Esophagus muscularis mucosa (tissue), 4 donors: ENCODE data around the gene SIDT1. TPM values are rescaled to one million over a fixed set of nuclear protein-coding genes. Genes with fewer than 3 reads are reported as not detected.

Source experiments
- DNase-seq: peaks from one replicate; pipeline ENCODE4 v3.0.0-alpha.2; 2017; ENCODE audit errors: extremely low spot score
- H3K27ac ChIP-seq, 4 donors: fragments of 200-600 bp; sonication (generic); replicated peaks in 1 of 4; 1 replicate in 3 of 4; 2 replicates in 1 of 4; pipeline ENCODE4 v1.5.1; 2016 to 2019; ENCODE audit warnings: mild to moderate bottlenecking in 1 of 4
- H3K27me3 ChIP-seq, 4 donors: fragments of 200-600 bp; sonication (generic); one replicate each; pipeline versions ENCODE4 v1.5.1 to v1.6.0; 2016 to 2019
- H3K36me3 ChIP-seq, 4 donors: fragments of 200-600 bp; sonication (generic); one replicate each; pipeline ENCODE4 v1.5.1; 2016 to 2019
- H3K4me1 ChIP-seq, 4 donors: fragments of 200-600 bp; sonication (generic); one replicate each; pipeline ENCODE4 v1.5.1; 2016 to 2019
- H3K4me3 ChIP-seq, 4 donors: fragments of 200-600 bp; sonication (generic); 1 replicate in 2 of 4; 2 replicates in 2 of 4; pipeline ENCODE4 v1.5.1; 2016 to 2019; ENCODE audit warnings: mild to moderate bottlenecking in 4 of 4, moderate library complexity in 1 of 4
- H3K9me3 ChIP-seq, 4 donors: fragments of 200-600 bp; sonication (generic); 1 replicate in 3 of 4; 2 replicates in 1 of 4; pipeline ENCODE4 v1.5.1; 2016 to 2019
- CTCF ChIP-seq, 3 experiments: fragments of 200-600 bp in 2 of 3; fragments of 450-650 bp in 1 of 3; sonication (generic) in 2 of 3; IDR thresholded peaks; one replicate each; pipeline ENCODE4 v1.5.1; 2017 to 2019; ENCODE audit warnings: antibody characterized with exemption in 3 of 3, mild to moderate bottlenecking in 2 of 3, moderate library complexity in 1 of 3
- EP300 ChIP-seq: sonication (generic); formaldehyde crosslinking; IDR thresholded peaks from one replicate; pipeline ENCODE4 v1.6.1; 2017; ENCODE audit warnings: antibody characterized with exemption
- POLR2A ChIP-seq: fragments of 450-650 bp; IDR thresholded peaks from one replicate; pipeline ENCODE4 v1.6.1; 2017; ENCODE audit warnings: antibody characterized with exemption, moderate library complexity, mild to moderate bottlenecking, low read depth
- POLR2AphosphoS5 ChIP-seq, 2 donors: sonication (generic); formaldehyde crosslinking; IDR thresholded peaks; one replicate each; pipeline ENCODE4 v1.6.1; 2017; ENCODE audit warnings: antibody characterized with exemption in 2 of 2
- WGBS: methylation state at CpG from one replicate; pipeline ENCODE4 v1.1.5; 2018; 5-methylcytosine and 5-hydroxymethylcytosine counted together
- intact Hi-C: fragments of 100-400 bp; cut with DNase I; formaldehyde crosslinking; loops from one replicate; pipeline ENCODE4 v1.15.1; 2023
- total RNA-seq, 4 donors: library from RNA; depleted of rRNA; stranded (reverse); fragments of >200 nt; gene quantifications; one replicate each; pipeline versions ENCODE4 v1.1.0 to v1.2.1, GENCODE V29; 2016

Gene SIDT1
- total RNA-seq, 4 donors from 2014 or later, result 1.2 to 3.8 (median 1.9) TPM

- Histone ChIP-seq H3K36me3 (no peaks in the 10 kb centered on the region), H3K27ac (no peak overlapping the region), H3K9me3 (no peaks in the 10 kb centered on the region), H3K4me1 (no peaks in the 10 kb centered on the region), H3K4me3 (no peak overlapping the region), H3K27me3 (peaks cover 0 to 5% (median 0%) of the 10 kb centered on the region in 4 donors)
- DNase-seq, result peak; percentile 86
- WGBS, result 50% methylated on average over 4 of the region's 4 CpGs
- no peak for TF ChIP-seq POLR2A
- no peak for TF ChIP-seq EP300
- TF ChIP-seq POLR2AphosphoS5 (IDR thresholded peaks at IDR 0.05), result no peak
- TF ChIP-seq CTCF (IDR thresholded peaks at IDR 0.05), result no peak
- intact Hi-C loops, result loop anchor here (5.0 kb wide), 1 partner anchor 83 kb away; no protein-coding TSS in a partner anchor
Measured at GRCh38 chr3:113575206-113575605, 42.9 kb downstream of the SIDT1 start.

- Histone ChIP-seq H3K4me3 (no peak overlapping the region), H3K27ac (no peak overlapping the region), H3K4me1 (no peaks in the 10 kb centered on the region), H3K27me3 (no peaks in the 10 kb centered on the region), H3K36me3 (no peaks in the 10 kb centered on the region), H3K9me3 (no peaks in the 10 kb centered on the region)
- WGBS, result 45% methylated on average over 1 of the region's 1 CpG
- DNase-seq, result no peak
- no peak for TF ChIP-seq EP300
- TF ChIP-seq POLR2A, result no peak
- TF ChIP-seq CTCF (IDR thresholded peaks at IDR 0.05), result no peak
- no peak for TF ChIP-seq POLR2AphosphoS5 (IDR thresholded peaks at IDR 0.05)
- intact Hi-C loops, result no loop called here
Measured at GRCh38 chr3:113585228-113585627, 52.9 kb downstream of the SIDT1 start.

- Histone ChIP-seq H3K27me3 (no peaks in the 10 kb centered on the region), H3K4me1 (no peaks in the 10 kb centered on the region), H3K4me3 (no peak overlapping the region), H3K27ac (no peak overlapping the region), H3K9me3 (no peaks in the 10 kb centered on the region), H3K36me3 (no peaks in the 10 kb centered on the region)
- intact Hi-C loops, result no loop called here
- 79% methylated on average over 3 of the region's 3 CpGs for whole genome bisulfite sequencing
- no peak for TF ChIP-seq POLR2A
- TF ChIP-seq CTCF (IDR thresholded peaks at IDR 0.05), result no peak
- no peak for TF ChIP-seq POLR2AphosphoS5 (IDR thresholded peaks at IDR 0.05)
- no peak for TF ChIP-seq EP300
- DNase-seq, result no peak
Measured at GRCh38 chr3:113585720-113586119, 53.4 kb downstream of the SIDT1 start.

- Histone ChIP-seq H3K4me1 (no peaks in the 10 kb centered on the region), H3K9me3 (no peaks in the 10 kb centered on the region), H3K4me3 (no peak overlapping the region), H3K27ac (no peak overlapping the region), H3K27me3 (no peaks in the 10 kb centered on the region), H3K36me3 (no peaks in the 10 kb centered on the region)
- no peak for TF ChIP-seq CTCF (IDR thresholded peaks at IDR 0.05)
- no peak for TF ChIP-seq POLR2AphosphoS5 (IDR thresholded peaks at IDR 0.05)
- no peak for TF ChIP-seq EP300
- TF ChIP-seq POLR2A, result no peak
- WGBS, result 92% methylated on average over 2 of the region's 2 CpGs
- intact Hi-C loops, result no loop called here
- no peak for DNase-seq
Measured at GRCh38 chr3:113588806-113589205, 56.5 kb downstream of the SIDT1 start.

- H3K4me1 ChIP-seq, result no peaks in the 10 kb centered on the region
- intact Hi-C loops, result no loop called here
- H3K27me3 ChIP-seq, result no peaks in the 10 kb centered on the region
- no peaks in the 10 kb centered on the region for H3K9me3 ChIP-seq
- no peak overlapping the region for H3K27ac ChIP-seq
- H3K36me3 ChIP-seq, result no peaks in the 10 kb centered on the region
- no peak overlapping the region for H3K4me3 ChIP-seq
- WGBS, result 83% methylated on average over 1 of the region's 1 CpG
- DNase-seq, result no peak
- no peak for TF ChIP-seq EP300
- TF ChIP-seq CTCF (IDR thresholded peaks at IDR 0.05), result no peak
- no peak for TF ChIP-seq POLR2AphosphoS5 (IDR thresholded peaks at IDR 0.05)
- no peak for TF ChIP-seq POLR2A
Measured at GRCh38 chr3:113589971-113590370, 57.6 kb downstream of the SIDT1 start.
